IPS DF 6.9 (cell line): Measurements from ENCODE around the gene MYO7A.

Experiments used
- DNase-seq: peaks from one replicate; pipeline ENCODE4 v3.0.0-alpha.2; 2013; ENCODE audit warnings: low read depth, low spot score
- H3K27ac ChIP-seq: one replicate; pipeline ENCODE4 v1.5.1; 2013; ENCODE audit warnings: low read length, control low read depth
- H3K27me3 ChIP-seq: 2 replicates; pipeline ENCODE4 v1.6.1; 2013; ENCODE audit warnings: mild to moderate bottlenecking, low read length; ENCODE audit not compliant: control insufficient read depth, insufficient read depth
- H3K36me3 ChIP-seq: 2 replicates; pipeline ENCODE4 v1.6.1; 2013; ENCODE audit warnings: low read length; ENCODE audit not compliant: control insufficient read depth, insufficient read depth
- H3K4me1 ChIP-seq: 2 replicates; pipeline ENCODE4 v1.6.1; 2013; ENCODE audit warnings: low read length; ENCODE audit not compliant: control insufficient read depth, insufficient read depth
- H3K4me3 ChIP-seq: 2 replicates; pipeline ENCODE4 v1.5.1; 2013; ENCODE audit warnings: mild to moderate bottlenecking, low read length
- H3K9me3 ChIP-seq: 2 replicates; pipeline ENCODE4 v1.6.1; 2013; ENCODE audit warnings: low read length, inconsistent platforms; ENCODE audit not compliant: control insufficient read depth, insufficient read depth
- WGBS: extraction: QIAGEN DNeasy Blood & Tissue Kit; methylation state at CpG from one replicate; pipeline ENCODE4 v1.1.7; 2013; ENCODE audit warnings: mixed read lengths, missing lambda C conversion rate; ENCODE audit not compliant: insufficient read length, insufficient coverage; 5-methylcytosine and 5-hydroxymethylcytosine counted together

Gene MYO7A

GRCh38 chr11:77155082-77155475, 27.0 kb downstream of the MYO7A start:
- H3K4me1 ChIP-seq, result no peaks in the 10 kb centered on the region
- H3K27me3 ChIP-seq, result no peaks in the 10 kb centered on the region
- H3K36me3 ChIP-seq, result no peaks in the 10 kb centered on the region
- no CpG with 5 or more reads among the region's 4 CpGs for WGBS
- no peaks in the 10 kb centered on the region for H3K9me3 ChIP-seq
- H3K4me3 ChIP-seq, result no peak overlapping the region
- H3K27ac ChIP-seq, result no peak overlapping the region
- DNase-seq, result no peak

GRCh38 chr11:77155556-77156130, 27.6 kb downstream of the MYO7A start:
- Histone ChIP-seq H3K4me1 (no peaks in the 10 kb centered on the region), H3K27me3 (no peaks in the 10 kb centered on the region), H3K27ac (no peak overlapping the region), H3K36me3 (no peaks in the 10 kb centered on the region), H3K4me3 (no peak overlapping the region), H3K9me3 (no peaks in the 10 kb centered on the region)
- no CpG with 5 or more reads among the region's 13 CpGs for WGBS
- no peak for DNase-seq

GRCh38 chr11:77156396-77157195, 28.6 kb downstream of the MYO7A start:
- Histone ChIP-seq H3K36me3 (no peaks in the 10 kb centered on the region), H3K4me3 (no peak overlapping the region), H3K27me3 (no peaks in the 10 kb centered on the region), H3K27ac (no peak overlapping the region), H3K4me1 (no peaks in the 10 kb centered on the region), H3K9me3 (no peaks in the 10 kb centered on the region)
- no CpG with 5 or more reads among the region's 26 CpGs for WGBS
- DNase-seq, result no peak

- Histone ChIP-seq H3K9me3 (no peaks in the 10 kb centered on the region), H3K4me1 (no peaks in the 10 kb centered on the region), H3K27me3 (no peaks in the 10 kb centered on the region), H3K4me3 (no peak overlapping the region), H3K36me3 (no peaks in the 10 kb centered on the region), H3K27ac (no peak overlapping the region)
- DNase-seq, result no peak
- no CpG with 5 or more reads among the region's 19 CpGs for WGBS
These were observed 30.1 kb downstream of the MYO7A start for GRCh38 chr11:77158041-77158695.

GRCh38 chr11:77159219-77159936, 31.3 kb downstream of the MYO7A start:
- H3K27me3 ChIP-seq, result no peaks in the 10 kb centered on the region
- no peaks in the 10 kb centered on the region for H3K9me3 ChIP-seq
- no peaks in the 10 kb centered on the region for H3K4me1 ChIP-seq
- WGBS, result no CpG with 5 or more reads among the region's 4 CpGs
- no peak overlapping the region for H3K27ac ChIP-seq
- DNase-seq, result no peak
- no peaks in the 10 kb centered on the region for H3K36me3 ChIP-seq
- H3K4me3 ChIP-seq, result no peak overlapping the region

GRCh38 chr11:77159937-77160495, 32.0 kb downstream of the MYO7A start:
- DNase-seq, result no peak
- Histone ChIP-seq H3K27ac (no peak overlapping the region), H3K4me1 (no peaks in the 10 kb centered on the region), H3K36me3 (no peaks in the 10 kb centered on the region), H3K27me3 (no peaks in the 10 kb centered on the region), H3K9me3 (no peaks in the 10 kb centered on the region), H3K4me3 (no peak overlapping the region)
- WGBS, result no CpG with 5 or more reads among the region's 20 CpGs

GRCh38 chr11:77163271-77163670, 35.2 kb downstream of the MYO7A start:
- Histone ChIP-seq H3K9me3 (no peaks in the 10 kb centered on the region), H3K4me1 (no peaks in the 10 kb centered on the region), H3K36me3 (no peaks in the 10 kb centered on the region), H3K27ac (no peak overlapping the region), H3K4me3 (no peak overlapping the region), H3K27me3 (no peaks in the 10 kb centered on the region)
- no CpG with 5 or more reads among the region's 6 CpGs for WGBS
- DNase-seq, result no peak

GRCh38 chr11:77165066-77165465, 37.0 kb downstream of the MYO7A start:
- no peak for DNase-seq

GRCh38 chr11:77166021-77166420, 38.0 kb downstream of the MYO7A start:
- no peaks in the 10 kb centered on the region for H3K36me3 ChIP-seq
- no peak overlapping the region for H3K27ac ChIP-seq
- no peaks in the 10 kb centered on the region for H3K27me3 ChIP-seq
- H3K4me1 ChIP-seq, result peaks cover 8% of the 10 kb centered on the region; the same call in 1 of the 2 replicates
- no peak overlapping the region for H3K4me3 ChIP-seq
- no peak for DNase-seq
- H3K9me3 ChIP-seq, result no peaks in the 10 kb centered on the region
- no CpG with 5 or more reads among the region's 8 CpGs for WGBS

More at GRCh38 chr11:77165066-77165465, 37.0 kb downstream of the MYO7A start:
- H3K27ac ChIP-seq, result no peak overlapping the region
- H3K27me3 ChIP-seq, result no peaks in the 10 kb centered on the region
- no peaks in the 10 kb centered on the region for H3K4me1 ChIP-seq
- no peak overlapping the region for H3K4me3 ChIP-seq
- no CpG with 5 or more reads among the region's 5 CpGs for WGBS
- no peaks in the 10 kb centered on the region for H3K9me3 ChIP-seq
- H3K36me3 ChIP-seq, result no peaks in the 10 kb centered on the region

GRCh38 chr11:77167111-77167626, 39.1 kb downstream of the MYO7A start:
- Histone ChIP-seq H3K4me1 (peaks cover 12% of the 10 kb centered on the region; the same call in 1 of the 2 replicates), H3K27ac (no peak overlapping the region)
- no CpG with 5 or more reads among the region's 9 CpGs for WGBS

More at GRCh38 chr11:77167111-77167626, 39.1 kb downstream of the MYO7A start:
- H3K36me3 ChIP-seq, result no peaks in the 10 kb centered on the region
- H3K27me3 ChIP-seq, result no peaks in the 10 kb centered on the region
- no peak for DNase-seq
- no peak overlapping the region for H3K4me3 ChIP-seq
- no peaks in the 10 kb centered on the region for H3K9me3 ChIP-seq
